GM21576 (cell line): Measurements from ENCODE around the gene SMARCC1.

Experiments
- ATAC-seq: cut with Tn5 transposase; IDR thresholded peaks from one replicate; pipeline ENCODE4 v1.9.1; 2021; ENCODE audit warnings: mild to moderate bottlenecking, moderate library complexity; ENCODE audit not compliant: unreplicated experiment

SMARCC1 gene

GRCh38 chr3:47705391-47705790, 76.3 kb downstream of the SMARCC1 start:
- no peak for ATAC-seq

- ATAC-seq, result no peak
Observed at GRCh38 chr3:47704237-47704612, 77.5 kb downstream of the SMARCC1 start.

DNA sequence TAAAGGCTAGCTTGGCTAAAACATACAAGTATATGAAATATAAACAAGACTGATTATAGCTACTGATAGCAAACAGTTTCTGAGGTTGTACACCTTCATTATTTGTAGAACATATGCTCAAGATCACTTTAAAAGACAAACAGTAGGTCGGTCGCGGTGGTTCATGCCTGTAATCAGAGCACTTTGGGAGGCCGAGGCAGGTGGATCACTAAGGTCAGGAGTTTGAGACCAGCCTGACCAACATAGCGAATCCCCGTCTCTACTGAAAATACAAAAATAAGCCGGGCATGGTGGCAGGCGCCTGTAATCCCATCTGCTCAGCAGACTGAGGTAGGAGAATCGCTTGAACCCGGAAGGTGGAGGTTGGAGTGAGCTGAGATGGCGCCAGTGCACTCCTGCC, 80.3 kb downstream of the SMARCC1 start:
- no peak for ATAC-seq

DNA sequence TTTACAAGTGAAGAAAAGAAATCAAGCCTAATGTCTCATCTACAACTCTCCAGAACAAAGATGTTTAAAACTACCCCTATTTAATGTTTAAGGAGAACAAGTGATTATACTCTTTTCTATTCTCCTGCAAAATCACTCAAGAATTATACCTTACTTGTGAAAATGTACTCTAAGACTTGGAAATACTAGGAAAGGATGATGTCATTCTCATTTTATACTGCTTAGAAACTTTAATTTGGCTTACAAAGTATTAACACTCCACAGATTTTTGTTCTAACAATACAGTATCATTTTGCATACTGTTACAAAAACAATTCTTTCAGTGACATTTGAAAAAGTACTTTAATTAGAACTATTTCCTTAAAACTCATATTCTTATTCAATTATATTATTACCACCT, 89.5 kb downstream of the SMARCC1 start:
- no peak for ATAC-seq

DNA sequence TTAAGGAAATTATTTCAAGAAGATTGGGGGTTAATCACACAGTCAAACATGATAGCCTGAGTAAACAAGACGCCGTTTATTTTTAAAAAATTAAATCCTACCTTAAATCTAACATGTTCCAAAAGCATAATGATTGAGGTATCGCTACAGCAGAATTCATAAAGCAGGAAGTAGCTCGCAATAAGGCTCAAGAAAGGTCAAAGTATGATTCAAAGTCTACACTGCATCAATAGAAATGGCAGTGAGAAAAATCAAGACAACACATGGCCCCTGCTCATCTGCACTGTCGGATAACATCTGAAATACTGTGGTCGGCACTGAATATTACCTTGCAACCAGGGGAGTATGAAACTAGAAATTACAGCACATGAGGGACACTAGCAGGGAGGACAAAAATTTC, 93.2 kb downstream of the SMARCC1 start:
- ATAC-seq, result no peak

GRCh38 chr3:47685037-47685436, 96.7 kb downstream of the SMARCC1 start:
- ATAC-seq, result no peak

DNA sequence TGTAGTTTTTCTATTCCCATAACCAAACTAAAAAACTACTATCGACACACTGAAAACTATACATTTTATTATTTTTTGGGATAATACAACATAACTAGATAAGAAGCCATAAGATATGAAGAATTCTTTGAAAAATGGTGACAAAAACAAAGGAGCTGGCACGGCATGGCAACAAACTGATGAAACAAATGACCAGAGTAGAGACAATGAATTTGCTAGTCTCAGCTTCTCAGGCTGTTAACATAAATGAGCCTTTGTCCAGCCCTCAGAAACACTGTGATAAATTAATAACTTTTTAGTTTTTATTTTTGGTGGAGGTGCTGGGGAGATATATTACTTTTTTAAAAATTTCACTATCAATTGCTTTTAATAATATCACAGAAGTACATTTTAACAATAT, 100.7 kb downstream of the SMARCC1 start:
- ATAC-seq, result no peak

DNA sequence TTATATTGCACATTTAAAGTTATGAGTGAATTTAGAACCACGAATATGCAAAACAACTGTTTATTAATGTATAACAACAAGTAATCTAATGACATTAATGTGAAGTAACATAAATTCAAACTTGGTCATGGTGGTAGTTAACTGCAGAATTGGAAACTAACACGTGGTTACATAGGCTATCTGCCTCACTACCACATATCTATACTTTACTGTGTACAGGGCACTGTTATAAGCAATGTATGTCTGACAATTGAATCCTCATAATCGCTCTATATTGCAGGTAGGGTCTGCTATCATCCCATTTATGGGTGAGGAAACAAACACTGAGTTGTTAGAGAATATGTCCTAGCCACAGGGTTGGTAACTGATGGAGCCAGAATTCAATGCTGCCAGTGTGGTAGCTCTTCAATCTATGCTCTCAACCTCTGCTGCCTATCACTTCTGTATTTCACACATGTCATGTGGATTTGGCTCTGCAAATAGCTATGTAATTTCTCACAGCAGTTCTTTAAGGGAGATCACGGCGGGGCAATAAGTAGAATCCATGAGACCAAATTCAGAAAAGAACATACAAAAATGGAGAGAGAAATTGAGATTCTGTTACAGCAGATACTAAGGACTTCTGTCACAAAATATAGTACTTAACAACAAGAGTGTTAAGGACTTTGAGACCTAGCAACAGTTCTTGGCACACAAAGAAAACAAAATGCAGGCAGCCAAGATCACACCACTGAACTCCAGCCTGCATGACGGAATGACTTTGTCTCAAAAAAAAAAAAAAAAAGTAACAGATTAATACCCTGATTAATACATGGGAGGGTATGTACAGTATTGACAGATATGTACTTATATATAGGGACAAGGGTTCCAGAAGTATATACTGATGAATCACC, 103.0 kb downstream of the SMARCC1 start:
- ATAC-seq, result no peak

DNA sequence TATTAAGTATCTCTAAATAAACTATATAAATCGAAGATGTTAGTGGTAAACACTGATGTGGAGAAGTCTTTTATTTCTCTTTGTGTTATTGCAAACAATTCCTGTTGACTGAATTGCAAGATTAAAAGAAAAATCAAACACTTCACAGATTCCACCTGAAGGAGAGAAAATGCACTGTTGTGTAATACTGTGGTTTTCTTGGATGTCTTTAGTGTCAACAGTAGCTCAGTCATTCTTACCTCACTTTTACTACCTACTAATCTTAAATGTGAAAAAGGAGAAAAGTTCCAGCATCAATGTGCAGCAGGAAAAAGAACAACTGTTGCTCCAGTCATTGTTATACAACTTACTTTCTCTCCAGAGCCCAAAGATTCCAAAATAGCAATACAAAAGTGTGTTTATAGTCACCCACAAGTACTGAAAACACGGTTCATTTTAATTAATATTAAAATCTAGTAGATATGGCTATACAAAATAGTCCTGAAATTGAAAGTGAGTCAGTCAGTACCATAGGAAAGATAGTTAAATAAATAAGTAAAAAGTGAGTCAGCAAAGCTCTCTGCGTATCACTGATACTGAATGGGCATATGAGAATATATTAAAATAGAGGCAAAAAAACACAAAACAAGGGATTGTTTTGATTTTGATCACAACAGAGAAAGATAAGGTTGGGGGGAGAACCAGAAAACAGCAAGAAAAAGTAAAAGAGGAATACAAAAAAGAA, 112.5 kb downstream of the SMARCC1 start:
- ATAC-seq, result no peak

DNA sequence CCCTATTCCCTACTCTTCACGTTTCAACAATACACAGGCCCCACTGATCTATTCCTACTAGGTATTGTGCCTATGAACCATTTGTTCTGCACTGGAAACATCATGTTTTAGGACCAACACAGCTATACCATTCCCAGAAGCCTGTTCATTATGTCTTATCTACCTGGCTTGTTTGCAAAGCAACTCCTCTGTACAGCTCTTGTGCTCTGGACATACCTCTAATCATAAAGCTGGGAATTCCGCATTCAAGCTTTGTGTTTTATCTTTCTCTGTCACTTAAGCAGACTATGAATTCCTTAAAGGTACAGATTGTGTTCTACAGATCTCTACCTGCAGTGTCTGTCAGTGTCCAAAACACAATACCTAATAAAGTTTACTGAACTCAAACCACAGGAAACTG, 115.6 kb downstream of the SMARCC1 start:
- no peak for ATAC-seq

DNA sequence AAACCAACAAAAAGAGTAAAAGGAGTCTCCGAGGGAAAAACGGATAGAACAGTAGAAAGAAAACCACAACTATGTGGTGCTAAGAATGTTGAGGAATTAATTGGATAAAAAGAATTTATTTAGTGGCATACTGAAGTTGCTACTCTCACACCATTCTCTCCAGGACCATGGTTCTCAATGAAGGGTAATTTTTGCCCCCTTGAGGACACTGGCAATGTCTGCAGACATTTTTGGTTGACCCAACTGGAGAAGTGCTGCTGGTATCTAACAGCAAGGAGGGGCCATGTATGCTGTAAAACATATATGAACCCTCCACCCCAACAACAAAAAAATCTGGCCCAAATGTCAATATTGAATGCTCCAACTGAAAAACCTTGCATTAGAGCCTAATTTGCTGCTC, 117.2 kb downstream of the SMARCC1 start:
- no peak for ATAC-seq

DNA sequence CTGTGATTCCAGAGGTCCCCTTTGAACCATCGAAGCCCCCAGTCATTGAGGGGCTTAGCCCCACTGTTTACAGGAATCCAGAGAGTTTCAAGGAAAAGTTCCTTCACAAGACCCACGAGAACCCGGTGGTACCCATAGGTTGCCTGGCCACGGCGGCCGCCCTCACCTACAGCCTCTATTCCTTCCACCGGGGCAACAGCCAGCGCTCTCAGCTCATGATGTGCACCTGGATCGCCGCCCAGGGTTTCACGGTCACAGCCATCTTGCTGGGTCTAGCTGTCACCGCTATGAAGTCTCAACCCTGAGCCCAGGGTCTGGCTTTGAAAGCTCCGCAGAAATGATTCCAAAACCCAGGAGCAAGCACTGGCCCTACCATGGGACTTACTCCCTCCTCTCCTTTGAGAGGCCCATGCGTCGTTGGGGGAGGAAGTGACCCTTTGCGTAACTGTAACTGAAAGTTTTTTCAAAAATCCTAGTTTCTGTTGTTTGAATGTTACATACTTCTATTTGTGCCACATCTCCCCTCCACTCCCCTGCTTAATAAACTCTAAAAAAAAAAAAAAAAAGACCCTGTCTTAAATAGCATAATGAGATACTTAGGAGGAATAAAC, 118.0 kb downstream of the SMARCC1 start:
- no peak for ATAC-seq

DNA sequence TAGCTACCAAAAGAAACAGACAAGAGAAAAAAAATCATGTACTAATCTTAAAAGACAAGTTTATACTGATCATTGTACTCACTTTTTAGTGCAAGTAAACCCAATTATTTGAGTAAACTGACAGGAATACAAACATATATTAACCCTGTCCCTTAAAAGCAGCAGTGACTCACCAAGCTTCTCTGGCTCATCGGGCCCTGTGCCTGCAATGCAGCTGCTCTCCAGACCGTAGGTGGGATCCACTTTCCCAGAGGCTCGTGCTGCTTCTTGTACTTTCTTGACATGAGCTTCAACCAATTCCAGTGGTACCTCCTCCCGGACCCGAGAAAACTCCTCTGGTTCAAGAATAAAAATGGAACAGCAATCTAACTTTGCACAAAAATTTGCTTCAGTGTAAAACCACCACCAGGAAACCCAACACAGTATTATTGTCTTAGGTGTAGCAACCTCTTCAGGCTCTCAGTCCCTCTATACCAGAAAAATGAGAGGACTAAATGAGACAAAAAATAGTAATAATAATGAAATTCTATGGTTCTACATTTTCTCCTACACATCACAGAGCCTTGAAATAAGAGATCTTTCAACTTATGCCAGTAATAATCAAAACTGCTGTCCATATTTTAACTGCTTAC, 120.5 kb downstream of the SMARCC1 start:
- no peak for ATAC-seq

- no peak for ATAC-seq
Observed at GRCh38 chr3:47658444-47658843, 123.2 kb downstream of the SMARCC1 start.

GRCh38 chr3:47652142-47652541, 129.6 kb downstream of the SMARCC1 start:
- no peak for ATAC-seq

GRCh38 chr3:47650294-47650693, 131.4 kb downstream of the SMARCC1 start:
- ATAC-seq, result no peak

- ATAC-seq, result no peak
Observed at GRCh38 chr3:47647550-47647949, 134.1 kb downstream of the SMARCC1 start.

DNA sequence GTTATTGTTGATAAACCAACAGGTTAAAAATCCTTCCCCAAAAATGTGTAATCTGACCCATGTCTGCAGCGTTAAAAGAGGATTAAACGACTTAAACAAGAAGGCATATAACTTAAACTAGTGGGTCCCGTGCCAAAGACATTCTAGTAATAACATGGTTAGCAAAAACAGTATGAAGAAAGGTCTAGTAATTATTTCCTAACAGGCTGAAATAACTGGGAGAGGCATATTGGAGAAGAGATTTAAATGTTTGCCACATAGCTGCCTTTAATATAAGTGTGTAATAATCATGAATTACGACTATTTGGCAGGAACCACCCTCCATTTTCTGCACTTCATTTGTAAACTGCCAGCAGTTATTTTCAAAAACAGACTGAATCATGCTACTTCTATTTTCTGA, 135.3 kb downstream of the SMARCC1 start:
- no peak for ATAC-seq

DNA sequence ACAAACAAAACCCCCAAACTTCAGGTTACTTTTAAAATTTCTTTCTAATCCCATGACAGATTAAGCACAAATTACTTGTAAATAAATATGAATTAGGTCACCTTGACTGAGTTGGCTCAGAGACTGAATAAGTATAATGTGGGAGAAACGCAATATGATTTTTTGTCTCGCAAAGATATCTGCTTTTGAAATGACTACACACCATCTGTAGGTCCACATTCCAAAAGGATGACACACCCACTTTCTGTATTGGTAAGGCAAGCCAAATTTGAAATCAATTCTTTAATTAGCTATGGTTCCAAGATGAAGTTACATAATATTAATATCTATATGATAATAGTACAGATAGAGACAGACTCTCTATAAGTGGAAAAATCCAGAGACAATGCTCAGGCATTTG, 136.1 kb downstream of the SMARCC1 start:
- no peak for ATAC-seq

GRCh38 chr3:47643092-47643491, 138.6 kb downstream of the SMARCC1 start:
- no peak for ATAC-seq

DNA sequence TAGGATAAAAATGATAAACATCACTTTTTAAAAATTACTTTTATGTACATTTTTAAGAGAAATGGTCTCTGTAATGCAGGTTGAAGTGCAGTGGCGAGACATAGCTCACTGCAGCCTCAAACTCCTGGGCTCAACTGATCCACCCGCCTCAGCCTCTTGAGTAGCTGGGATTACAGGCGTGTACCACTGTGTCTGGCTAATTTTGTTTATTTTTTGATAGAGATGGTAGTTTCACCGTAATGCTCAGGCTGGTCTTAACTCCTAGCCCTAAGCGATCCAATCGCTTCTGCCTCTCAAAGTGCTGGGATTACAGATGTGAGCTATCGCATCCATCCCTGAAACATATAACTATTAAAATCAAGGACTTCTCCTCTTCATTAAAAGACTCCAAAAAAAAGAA, 140.0 kb downstream of the SMARCC1 start:
- no peak for ATAC-seq
